GM12878 (cell line): ENCODE measurements around the gene LRRK1. TPM values are rescaled to one million over a fixed set of nuclear protein-coding genes. Genes with fewer than 3 reads are reported as not detected.

Source experiments
- ATAC-seq: fragments of 200-7000 bp; cut with Tn5 transposase; 3 replicates; pipeline ENCODE4 v1.9.1; 2020; ENCODE audit warnings: mild to moderate bottlenecking, moderate library complexity
- BruUV-seq: library from RNA; stranded (reverse); fragments of 400-500 nt; replicated peaks from 2 replicates; lab custom pipeline; 2021; lab: Mats Ljungman, UMichigan
- CTCF ChIA-PET: fragments of 300-600 bp; sonication (Branson Sonifier 250); formaldehyde crosslinking; extraction: SDS; loops from one replicate; lab custom pipeline; 2021; ENCODE audit warnings: inconsistent platforms; lab: Yijun Ruan, JAX
- POLR2A ChIA-PET: fragments of 350-600 bp; formaldehyde crosslinking; extraction: SDS; loops from one replicate; lab custom pipeline; 2021; ENCODE audit warnings: inconsistent platforms; lab: Charles Lee
- RAD21 ChIA-PET: fragments of 300-600 bp; sonication (Branson Sonifier 250); formaldehyde crosslinking; loops from one replicate; lab custom pipeline; 2023; ENCODE audit warnings: antibody characterized with exemption; ENCODE audit not compliant: unreplicated experiment; lab: Charles Lee
- SMC1A ChIA-PET: fragments of 300-600 bp; sonication (Branson Sonifier 250); formaldehyde crosslinking; loops from one replicate; lab custom pipeline; 2023; ENCODE audit not compliant: unreplicated experiment, uncharacterized antibody; lab: Charles Lee
- DNase-seq: peaks from one replicate; pipeline ENCODE4 v3.0.0-alpha.2; 2011; ENCODE audit warnings: low read depth, low spot score
- FAIRE-seq: peaks from 3 replicates; lab custom pipeline; 2011; peaks lifted over from hg19 to GRCh38; lab: Jason Lieb, UNC
- H2AFZ ChIP-seq: 2 replicates; pipeline ENCODE4 v1.6.0; 2011; ENCODE audit warnings: low read depth, low read length, control low read depth; ENCODE audit not compliant: control insufficient read depth
- H3K27ac ChIP-seq: 2 replicates; pipeline ENCODE4 v1.5.1; 2011; ENCODE audit warnings: control low read depth; ENCODE audit not compliant: control insufficient read depth, insufficient read depth
- H3K27me3 ChIP-seq, 2 experiments: replicated peaks in 1 of 2; 2 replicates each; pipeline versions ENCODE4 v1.6.0 to v1.6.1; 2011; ENCODE audit warnings: low read length in 1 of 2; ENCODE audit not compliant: control insufficient read depth in 2 of 2, insufficient read depth in 2 of 2
- H3K36me3 ChIP-seq, 2 experiments: 2 replicates each; pipeline ENCODE4 v1.5.1; 2011; ENCODE audit warnings: low read length in 1 of 2; ENCODE audit not compliant: control insufficient read depth in 2 of 2, insufficient read depth in 2 of 2
- H3K4me1 ChIP-seq: 2 replicates; pipeline ENCODE4 v1.6.1; 2011; ENCODE audit warnings: mild to moderate bottlenecking, low read length, moderate library complexity, mixed read lengths; ENCODE audit not compliant: control insufficient read depth, insufficient read depth
- H3K4me2 ChIP-seq: 2 replicates; pipeline ENCODE4 v1.6.0; 2011; ENCODE audit warnings: control low read depth; ENCODE audit not compliant: control insufficient read depth, insufficient read depth
- H3K4me3 ChIP-seq: fragments of 200-600 bp; sonication (generic); 2 replicates; pipeline ENCODE4 v1.5.1; 2016
- H3K79me2 ChIP-seq: 2 replicates; pipeline ENCODE4 v1.6.0; 2011; ENCODE audit warnings: low read length; ENCODE audit not compliant: control insufficient read depth, insufficient read depth
- H3K9ac ChIP-seq: 2 replicates; pipeline ENCODE4 v1.8.0; 2011; ENCODE audit warnings: low read length, control low read depth, mixed read lengths; ENCODE audit not compliant: control insufficient read depth, insufficient read depth
- H3K9me3 ChIP-seq: replicated peaks from 3 replicates; pipeline ENCODE4 v1.5.1; 2011; ENCODE audit warnings: mild to moderate bottlenecking, low read length; ENCODE audit not compliant: control insufficient read depth, insufficient read depth
- H4K20me1 ChIP-seq: 2 replicates; pipeline ENCODE4 v1.6.0; 2011; ENCODE audit not compliant: control insufficient read depth, insufficient read depth
- CREB1 ChIP-seq: IDR thresholded peaks from 2 replicates; pipeline ENCODE4 v1.6.1; 2012; ENCODE audit warnings: low read depth, mild to moderate bottlenecking, inconsistent platforms
- CTCF ChIP-seq, 3 experiments: IDR thresholded peaks in 2 of 3; conservative IDR thresholded peaks in 1 of 3; 2 replicates each; pipeline ENCODE4 v1.5.1; 2011; ENCODE audit warnings: low read depth in 3 of 3, low read length in 3 of 3, mild to moderate bottlenecking in 3 of 3, control low read depth in 2 of 3, moderate library complexity in 2 of 3, inconsistent platforms in 1 of 3, mixed read lengths in 1 of 3; ENCODE audit not compliant: control insufficient read depth in 2 of 3, insufficient read depth in 1 of 3; ENCODE audit errors: extremely low read depth in 1 of 3
- JUND ChIP-seq: IDR thresholded peaks from 2 replicates; pipeline ENCODE4 v1.6.1; 2012; ENCODE audit warnings: low read depth, mild to moderate bottlenecking, low read length, improper control_type of control experiment, moderate library complexity
- SIN3A ChIP-seq: IDR thresholded peaks from 2 replicates; pipeline ENCODE4 v1.6.1; 2012; ENCODE audit warnings: low read depth, low read length, improper control_type of control experiment
- SMAD1 ChIP-seq: fragments of 450-650 bp; IDR thresholded peaks from 2 replicates; pipeline ENCODE4 v1.6.1; 2018; ENCODE audit warnings: mild to moderate bottlenecking, low read depth; ENCODE audit not compliant: partially characterized antibody
- SMARCA5 ChIP-seq: fragments of 450-650 bp; IDR thresholded peaks from 2 replicates; pipeline ENCODE4 v1.6.1; 2017; ENCODE audit warnings: mild to moderate bottlenecking
- ZZZ3 ChIP-seq: IDR thresholded peaks from 2 replicates; pipeline ENCODE4 v1.6.1; 2011; ENCODE audit warnings: low read depth; ENCODE audit not compliant: control insufficient read depth, insufficient read length
- WGBS: methylation state at CpG from one replicate; pipeline ENCODE4 v1.1.6; 2016; ENCODE audit warnings: low lambda C conversion rate; ENCODE audit not compliant: insufficient replicate concordance, insufficient coverage; ENCODE audit errors: missing lambda C conversion rate; 5-methylcytosine and 5-hydroxymethylcytosine counted together
- in situ Hi-C: fragments of 300-500 bp; cut with MboI; formaldehyde crosslinking; loops from 9 replicates; pipeline ENCODE4 v1.14.3; 2018; ENCODE audit warnings: mixed read lengths
- intact Hi-C: fragments of 100-400 bp; cut with micrococcal nuclease; formaldehyde crosslinking; loops from one replicate; pipeline ENCODE4 v1.14.2; 2022; ENCODE audit not compliant: unreplicated experiment
- polyA plus RNA-seq, 11 experiments: library from polyadenylated mRNA; depleted of rRNA in 4 of 11; unstranded in 6 of 11; stranded (reverse) in 5 of 11; fragments of >200 nt; fragmentation: Nextera tagmentation in 4 of 11; fragmentation: Illumina TruSeq in 1 of 11; extraction: Ambion mirVana in 4 of 11; extraction: Trizol in 1 of 11; gene quantifications; 1 replicate in 1 of 11; 2 replicates in 10 of 11; pipeline versions ENCODE4 v1.2.1 to v1.2.3, GENCODE V29; 2011 to 2016; ENCODE audit warnings: inconsistent platforms in 2 of 11, missing spikeins in 2 of 11, low read depth in 1 of 11
- total RNA-seq, 4 experiments: library from RNA; depleted of rRNA in 3 of 4; stranded (reverse); fragments of >200 nt in 3 of 4; fragmentation: Illumina TruSeq in 1 of 4; extraction: Trizol in 1 of 4; gene quantifications; 2 replicates each; pipeline versions ENCODE4 v1.2.1 to v1.2.3, GENCODE V29; 2013 to 2021
- TF ChIP-seq, protein P1 (sequence below): fragments of 450-650 bp; IDR thresholded peaks from 2 replicates; pipeline ENCODE4 v1.6.1; 2017; ENCODE audit warnings: low read depth, mild to moderate bottlenecking, moderate library complexity

The LRRK1 gene
- total and polyA plus RNA-seq, 10 of the 15 experiments (the other 5 are each of a cell fraction or from before 2014, with no cell fraction given): 2.2 to 58.3 (median 17.9) TPM

DNA sequence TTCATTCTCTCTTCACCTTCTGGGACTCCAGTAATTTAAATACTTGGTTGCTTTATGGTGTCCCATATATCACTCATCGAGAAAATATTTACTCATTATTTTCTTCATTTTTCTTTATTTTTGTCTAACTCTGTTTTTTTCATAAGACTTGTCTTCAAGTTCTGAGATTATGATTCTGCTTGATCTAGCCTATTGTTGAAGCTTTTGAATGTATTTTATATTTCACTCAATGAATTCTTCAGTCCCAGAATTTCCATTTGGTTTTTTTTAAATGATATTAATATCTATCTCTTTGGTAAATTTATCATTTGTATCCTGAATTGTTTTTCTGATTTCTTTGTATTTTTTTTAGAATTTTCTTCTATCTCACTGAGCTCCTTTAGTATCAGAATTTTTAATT is 117.0 kb downstream of the LRRK1 start:
- Histone ChIP-seq H3K27me3 (no peaks in the 10 kb centered on the region), H3K9me3 (peaks cover 2% of the 10 kb centered on the region; the same call in 1 of the 3 replicates), H3K79me2 (no peaks in the 10 kb centered on the region; the same call in 1 of the 2 replicates), H3K36me3 (peaks cover 9 to 11% of the 10 kb centered on the region in 2 experiments; a peak in 3 of 4 replicates), H3K4me3 (no peak overlapping the region), H3K4me1 (peaks cover 11% of the 10 kb centered on the region), H2AFZ (no peak overlapping the region), H4K20me1 (no peaks in the 10 kb centered on the region), H3K4me2 (peak overlapping the region; percentile 35; the same call in 1 of the 2 replicates), H3K9ac (no peak overlapping the region), H3K27ac (peak overlapping the region; percentile 28; the same call in 1 of the 2 replicates)
- intact Hi-C loops: no loop called here
- SMC1A ChIA-PET: no interaction called here
- no TSS peak for BruUV-seq
- no peak for DNase-seq
- in situ Hi-C loops: no loop called here
- CTCF ChIA-PET: interaction anchor here (0.7 kb wide), 1 partner anchor 222 kb away, joined by 3 read pairs; no protein-coding TSS in a partner anchor
- FAIRE-seq: no peak
- ATAC-seq: no peak
- POLR2A ChIA-PET: no interaction called here
- WGBS: 97% methylated on average over 1 of the region's 1 CpG
- RAD21 ChIA-PET: no interaction called here
- TF ChIP-seq, protein P1, sequence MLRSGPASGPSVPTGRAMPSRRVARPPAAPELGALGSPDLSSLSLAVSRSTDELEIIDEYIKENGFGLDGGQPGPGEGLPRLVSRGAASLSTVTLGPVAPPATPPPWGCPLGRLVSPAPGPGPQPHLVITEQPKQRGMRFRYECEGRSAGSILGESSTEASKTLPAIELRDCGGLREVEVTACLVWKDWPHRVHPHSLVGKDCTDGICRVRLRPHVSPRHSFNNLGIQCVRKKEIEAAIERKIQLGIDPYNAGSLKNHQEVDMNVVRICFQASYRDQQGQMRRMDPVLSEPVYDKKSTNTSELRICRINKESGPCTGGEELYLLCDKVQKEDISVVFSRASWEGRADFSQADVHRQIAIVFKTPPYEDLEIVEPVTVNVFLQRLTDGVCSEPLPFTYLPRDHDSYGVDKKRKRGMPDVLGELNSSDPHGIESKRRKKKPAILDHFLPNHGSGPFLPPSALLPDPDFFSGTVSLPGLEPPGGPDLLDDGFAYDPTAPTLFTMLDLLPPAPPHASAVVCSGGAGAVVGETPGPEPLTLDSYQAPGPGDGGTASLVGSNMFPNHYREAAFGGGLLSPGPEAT: no peak
- TF ChIP-seq SMAD1: no peak
- no peak for TF ChIP-seq JUND
- no peak for TF ChIP-seq SIN3A
- TF ChIP-seq SMARCA5: no peak
- TF ChIP-seq CTCF (IDR thresholded peaks at IDR 0.05 in 2 of 3, conservative IDR thresholded peaks at IDR 0.05 in 1 of 3; ENCODE audit: control insufficient read depth in 2 of 3, extremely low read depth in 1 of 3, insufficient read depth in 1 of 3, low read depth in 3 of 3, low read length in 3 of 3): no peak
- TF ChIP-seq ZZZ3: no peak
- no peak for TF ChIP-seq CREB1
